Pancreas (tissue), 10 donors: ENCODE data around the gene DSC2. TPM values are rescaled to one million over a fixed set of nuclear protein-coding genes. Genes with fewer than 3 reads are reported as not detected.

ENCODE experiments used
- ATAC-seq, 4 donors: fragments of 200-7000 bp; cut with Tn5 transposase; one replicate each; pipeline versions ENCODE4 v1.8.0 to v1.9.1; 2020; ENCODE audit warnings: mild to moderate bottlenecking in 4 of 4, moderate library complexity in 4 of 4
- DNase-seq, 6 donors: peaks; one replicate each; pipeline ENCODE4 v3.0.0-alpha.2; 2020
- FAIRE-seq: peaks from 2 replicates; lab custom pipeline; 2012; peaks lifted over from hg19 to GRCh38; lab: Jason Lieb, UNC
- H3K27ac ChIP-seq, 4 donors: fragments of 200-600 bp; sonication (generic); 1 replicate in 3 of 4; 2 replicates in 1 of 4; pipeline versions ENCODE4 v1.5.0 to v1.8.0; 2020
- H3K27me3 ChIP-seq, 4 donors: fragments of 200-600 bp; one replicate each; pipeline ENCODE4 v1.8.0; 2021
- H3K36me3 ChIP-seq, 3 donors: fragments of 200-600 bp; sonication (generic) in 1 of 3; one replicate each; pipeline versions ENCODE4 v1.5.0 to v1.8.0; 2020 to 2021
- H3K4me1 ChIP-seq, 3 donors: fragments of 200-600 bp; one replicate each; pipeline ENCODE4 v1.8.0; 2021
- H3K4me3 ChIP-seq, 4 donors: fragments of 200-600 bp; sonication (generic) in 2 of 4; one replicate each; pipeline versions ENCODE4 v1.5.0 to v1.8.0; 2020 to 2021
- H3K9me3 ChIP-seq, 4 donors: fragments of 200-600 bp; one replicate each; pipeline ENCODE4 v1.8.0; 2021
- whole genome bisulfite sequencing, 2 donors: extraction: QIAGEN DNeasy Blood & Tissue Kit; methylation state at CpG; one replicate each; pipeline ENCODE4 v1.1.7; 2013; 5-methylcytosine and 5-hydroxymethylcytosine counted together
- intact Hi-C, 3 donors: fragments of 100-400 bp; cut with DNase I; formaldehyde crosslinking; loops; one replicate each; pipeline versions ENCODE4 v1.11.1 to v1.14.2; 2022
- polyA plus RNA-seq, 2 donors: library from polyadenylated mRNA; stranded (reverse); fragments of 200-250 nt; gene quantifications; one replicate each; pipeline ENCODE4 v1.2.3, GENCODE V29; 2013
- total RNA-seq, 6 donors: library from RNA; stranded (reverse); fragmentation: NEBNext Ultra II Directional in 4 of 6; extraction: Animal tissue kit (Norgen Biotek cat#: 25700) in 4 of 6; gene quantifications; one replicate each; pipeline versions ENCODE4 v1.2.1 to v1.2.4, GENCODE V29; 2021 to 2023
- TF ChIP-seq, protein P1 (sequence below), 4 donors: fragments of 200-600 bp; sonication (generic) in 3 of 4; IDR thresholded peaks; one replicate each; pipeline versions ENCODE4 v1.5.0 to v1.8.0; 2021; ENCODE audit warnings: antibody characterized with exemption in 4 of 4
- donor health status: healthy with polysubstance abuse.
- donor health status: DM: no; HTN: no; CAD: no; lungs with moderate emphysema.
- donor health status: DM: no; HTN: no; CAD: no.
- donor health status: control.
- donor health status: control.
- donor health status: Bipolar disorder and iron deficiency.
- donor health status: DM: yes; HTN: yes; CAD: no.
- donor health status: DM: no; HTN: no; CAD: no.
- donor health status: DM: no; HTN: no; CAD: no.
- donor health status: DM: yes; HTN: yes; CAD: no.

DSC2 gene
- total and polyA plus RNA-seq, 8 donors = 2.7 to 30.3 (median 10.2) TPM

DNA sequence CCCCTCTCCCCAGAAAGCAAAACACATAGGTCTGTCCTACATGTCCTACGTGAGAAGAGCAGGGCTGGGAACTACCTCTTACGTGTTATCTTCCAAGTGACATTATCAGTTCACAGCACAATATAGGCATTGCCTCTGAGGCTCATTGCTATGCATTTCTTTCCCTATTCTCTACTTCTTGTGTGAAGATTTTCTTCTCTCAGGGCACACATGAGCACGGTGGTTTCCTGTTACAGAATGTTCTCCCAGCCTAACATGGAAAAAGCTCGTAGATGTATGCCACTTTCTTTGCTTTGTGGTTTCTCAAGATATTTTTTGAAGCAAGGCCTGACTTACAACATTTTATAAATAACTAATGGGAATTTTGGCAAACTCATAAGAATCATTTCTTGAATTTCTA is 40.3 kb downstream of the DSC2 start:
- 36 to 48% methylated on average over 4 of the region's 4 CpGs for WGBS, 2 donors
- Histone ChIP-seq H3K9me3 (no peaks in the 10 kb centered on the region), H3K27ac (no peak overlapping the region), H3K4me1 (no peaks in the 10 kb centered on the region), H3K27me3 (no peaks in the 10 kb centered on the region), H3K36me3 (no peaks in the 10 kb centered on the region), H3K4me3 (no peak overlapping the region)
- FAIRE-seq = no peak
- no peak for ATAC-seq
- no peak for DNase-seq
- intact Hi-C loops = no loop called here
- TF ChIP-seq, protein P1, sequence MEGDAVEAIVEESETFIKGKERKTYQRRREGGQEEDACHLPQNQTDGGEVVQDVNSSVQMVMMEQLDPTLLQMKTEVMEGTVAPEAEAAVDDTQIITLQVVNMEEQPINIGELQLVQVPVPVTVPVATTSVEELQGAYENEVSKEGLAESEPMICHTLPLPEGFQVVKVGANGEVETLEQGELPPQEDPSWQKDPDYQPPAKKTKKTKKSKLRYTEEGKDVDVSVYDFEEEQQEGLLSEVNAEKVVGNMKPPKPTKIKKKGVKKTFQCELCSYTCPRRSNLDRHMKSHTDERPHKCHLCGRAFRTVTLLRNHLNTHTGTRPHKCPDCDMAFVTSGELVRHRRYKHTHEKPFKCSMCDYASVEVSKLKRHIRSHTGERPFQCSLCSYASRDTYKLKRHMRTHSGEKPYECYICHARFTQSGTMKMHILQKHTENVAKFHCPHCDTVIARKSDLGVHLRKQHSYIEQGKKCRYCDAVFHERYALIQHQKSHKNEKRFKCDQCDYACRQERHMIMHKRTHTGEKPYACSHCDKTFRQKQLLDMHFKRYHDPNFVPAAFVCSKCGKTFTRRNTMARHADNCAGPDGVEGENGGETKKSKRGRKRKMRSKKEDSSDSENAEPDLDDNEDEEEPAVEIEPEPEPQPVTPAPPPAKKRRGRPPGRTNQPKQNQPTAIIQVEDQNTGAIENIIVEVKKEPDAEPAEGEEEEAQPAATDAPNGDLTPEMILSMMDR (IDR thresholded peaks at IDR 0.05) = no peak

DNA sequence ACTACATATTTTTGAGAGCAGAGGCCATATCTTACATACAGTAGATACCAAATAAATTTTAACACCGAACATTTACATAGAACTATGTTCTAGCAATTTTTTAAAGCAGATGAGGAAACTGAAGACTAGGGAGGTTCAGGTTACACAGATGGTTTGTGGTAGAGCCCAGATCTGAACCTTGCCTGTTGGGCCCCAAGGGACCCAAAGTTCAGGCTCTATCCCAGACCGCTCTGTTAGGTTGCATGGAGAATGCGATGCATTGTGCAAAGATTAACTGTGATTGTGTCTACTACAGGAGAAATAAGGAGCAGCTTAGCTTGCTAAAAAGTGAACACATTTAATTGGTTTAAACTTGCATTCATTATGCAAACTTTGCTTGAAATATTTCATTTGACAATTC is 43.3 kb downstream of the DSC2 start:
- FAIRE-seq (no peak), ATAC-seq (no peak), DNase-seq (no peak)
- Histone ChIP-seq H3K4me1 (no peaks in the 10 kb centered on the region), H3K4me3 (no peak overlapping the region), H3K27me3 (no peaks in the 10 kb centered on the region), H3K27ac (no peak overlapping the region), H3K9me3 (no peaks in the 10 kb centered on the region), H3K36me3 (no peaks in the 10 kb centered on the region)
- TF ChIP-seq, protein P1 (IDR thresholded peaks at IDR 0.05) = no peak
- 89 to 99% methylated on average over 3 of the region's 3 CpGs for WGBS, 2 donors
- intact Hi-C loops = no loop called here

DNA sequence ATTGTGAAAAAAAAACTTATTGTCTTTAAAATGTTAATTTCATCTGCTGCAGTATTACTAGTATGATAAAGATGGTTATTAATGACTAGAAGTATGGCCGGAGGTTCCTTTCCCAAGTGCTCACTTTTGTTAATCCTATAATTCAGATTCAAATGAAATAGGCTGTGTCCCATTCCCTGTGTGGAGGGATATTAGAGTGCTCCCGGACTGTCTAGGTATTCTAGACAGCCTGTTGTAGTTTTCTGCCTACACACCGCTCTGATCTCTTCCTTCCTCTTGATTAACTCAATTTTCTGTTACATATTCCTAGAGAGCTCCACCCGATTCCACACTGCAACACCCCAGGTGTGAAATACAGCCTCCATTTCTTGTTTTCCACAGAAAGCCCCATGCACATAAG is 44.3 kb downstream of the DSC2 start:
- no peak for FAIRE-seq
- DNase-seq = no peak
- Histone ChIP-seq H3K27ac (no peak overlapping the region), H3K9me3 (no peaks in the 10 kb centered on the region), H3K4me3 (no peak overlapping the region), H3K4me1 (no peaks in the 10 kb centered on the region), H3K27me3 (no peaks in the 10 kb centered on the region), H3K36me3 (no peaks in the 10 kb centered on the region)
- ATAC-seq = no peak
- 75 to 78% methylated on average over 4 of the region's 4 CpGs for WGBS, 2 donors
- TF ChIP-seq, protein P1 (IDR thresholded peaks at IDR 0.05) = no peak
- intact Hi-C loops = no loop called here

DNA sequence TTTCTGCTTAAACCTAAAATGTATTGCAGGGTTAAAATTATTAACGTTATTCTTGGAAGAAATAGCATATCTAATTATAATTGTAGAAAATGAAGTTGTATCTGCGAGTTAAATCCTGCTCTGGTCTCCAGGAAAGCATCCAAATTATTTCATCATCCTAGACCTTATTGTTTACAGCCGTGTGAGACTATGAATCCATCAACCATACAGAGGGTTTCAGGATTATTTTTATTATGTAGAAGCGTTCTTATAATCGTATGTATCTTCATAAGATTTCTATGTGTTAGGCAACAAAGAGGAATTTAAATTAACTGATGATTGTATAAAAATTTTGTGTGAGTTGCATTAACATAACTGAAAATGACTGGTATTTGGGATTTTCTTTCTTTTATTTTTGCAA is 45.2 kb downstream of the DSC2 start:
- ATAC-seq = no peak
- H3K4me3 ChIP-seq = no peak overlapping the region
- H3K4me1 ChIP-seq = no peaks in the 10 kb centered on the region
- intact Hi-C loops = no loop called here
- FAIRE-seq = no peak
- TF ChIP-seq, protein P1 (IDR thresholded peaks at IDR 0.05) = no peak
- 43 to 60% methylated on average over 5 of the region's 5 CpGs for WGBS, 2 donors
- no peaks in the 10 kb centered on the region for H3K9me3 ChIP-seq
- DNase-seq = no peak
- H3K36me3 ChIP-seq = no peaks in the 10 kb centered on the region
- no peaks in the 10 kb centered on the region for H3K27me3 ChIP-seq
- H3K27ac ChIP-seq = no peak overlapping the region

DNA sequence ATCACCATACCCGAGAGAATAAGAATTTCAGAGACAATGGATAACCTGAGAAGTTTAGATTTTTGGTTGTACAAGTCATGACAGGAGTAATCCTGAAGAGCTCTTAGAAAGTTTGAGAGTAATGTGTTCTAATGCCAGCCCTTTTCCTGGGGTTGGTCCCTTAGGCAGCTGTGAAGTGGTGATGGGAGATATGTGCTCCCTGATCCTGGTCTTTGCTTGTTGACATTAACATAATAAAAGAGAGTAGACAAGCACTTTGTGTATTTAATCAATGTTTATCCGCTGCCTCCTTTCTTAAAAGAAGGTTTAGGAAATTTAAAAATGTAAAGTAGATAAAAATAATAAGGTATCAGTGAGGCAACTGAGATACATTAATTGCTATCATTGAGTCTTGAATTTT is 45.9 kb downstream of the DSC2 start:
- no peaks in the 10 kb centered on the region for H3K9me3 ChIP-seq
- no peaks in the 10 kb centered on the region for H3K36me3 ChIP-seq
- no peaks in the 10 kb centered on the region for H3K4me1 ChIP-seq
- no peaks in the 10 kb centered on the region for H3K27me3 ChIP-seq
- no peak overlapping the region for H3K27ac ChIP-seq
- 70 to 85% methylated on average over 2 of the region's 2 CpGs for WGBS, 2 donors
- no peak overlapping the region for H3K4me3 ChIP-seq
- ATAC-seq = no peak
- DNase-seq = no peak
- no peak for FAIRE-seq
- intact Hi-C loops = no loop called here
- TF ChIP-seq, protein P1 (IDR thresholded peaks at IDR 0.05) = no peak
